GM12878 (cell line): ENCODE measurements around the gene CCDC170.

Source experiments
- CREB1 ChIP-seq: IDR thresholded peaks from 2 replicates; pipeline ENCODE4 v1.6.1; 2012; ENCODE audit warnings: low read depth, mild to moderate bottlenecking, inconsistent platforms
- IRF4 ChIP-seq: IDR thresholded peaks from 2 replicates; pipeline ENCODE4 v1.6.1; 2011; ENCODE audit warnings: low read depth, low read length
- KDM1A ChIP-seq: fragments of 200-600 bp; sonication (generic); IDR thresholded peaks from 2 replicates; pipeline ENCODE4 v1.6.1; 2016; ENCODE audit warnings: borderline replicate concordance
- MYC ChIP-seq: IDR thresholded peaks from 2 replicates; pipeline ENCODE4 v1.6.1; 2011; ENCODE audit warnings: mild to moderate bottlenecking, low read length, moderate library complexity, inconsistent platforms; ENCODE audit not compliant: insufficient read depth, insufficient replicate concordance, insufficient read length, severe bottlenecking
- NFIC ChIP-seq: IDR thresholded peaks from 2 replicates; pipeline ENCODE4 v1.6.1; 2012; ENCODE audit warnings: low read depth, mild to moderate bottlenecking, inconsistent platforms, low read length, moderate library complexity
- POLR2A ChIP-seq: IDR thresholded peaks from 2 replicates; pipeline ENCODE4 v1.6.1; 2011; ENCODE audit warnings: low read depth, mild to moderate bottlenecking, low read length
- TF ChIP-seq, protein P1 (sequence below): IDR thresholded peaks from 2 replicates; pipeline ENCODE4 v1.6.1; 2011; ENCODE audit warnings: borderline replicate concordance, low read depth, mild to moderate bottlenecking, moderate library complexity, low read length; ENCODE audit not compliant: insufficient read depth, poor library complexity, severe bottlenecking
- TF ChIP-seq, protein P2 (sequence below): fragments of 150-350 bp; IDR thresholded peaks from 2 replicates; pipeline ENCODE4 v1.6.1; 2016; ENCODE audit warnings: low read depth, low read length
- TF ChIP-seq, protein P3 (sequence below): fragments of 450-650 bp; formaldehyde crosslinking; IDR thresholded peaks from 2 replicates; pipeline ENCODE4 v1.5.0; 2022; ENCODE audit warnings: mild to moderate bottlenecking, missing genetic modification characterization

DNA sequence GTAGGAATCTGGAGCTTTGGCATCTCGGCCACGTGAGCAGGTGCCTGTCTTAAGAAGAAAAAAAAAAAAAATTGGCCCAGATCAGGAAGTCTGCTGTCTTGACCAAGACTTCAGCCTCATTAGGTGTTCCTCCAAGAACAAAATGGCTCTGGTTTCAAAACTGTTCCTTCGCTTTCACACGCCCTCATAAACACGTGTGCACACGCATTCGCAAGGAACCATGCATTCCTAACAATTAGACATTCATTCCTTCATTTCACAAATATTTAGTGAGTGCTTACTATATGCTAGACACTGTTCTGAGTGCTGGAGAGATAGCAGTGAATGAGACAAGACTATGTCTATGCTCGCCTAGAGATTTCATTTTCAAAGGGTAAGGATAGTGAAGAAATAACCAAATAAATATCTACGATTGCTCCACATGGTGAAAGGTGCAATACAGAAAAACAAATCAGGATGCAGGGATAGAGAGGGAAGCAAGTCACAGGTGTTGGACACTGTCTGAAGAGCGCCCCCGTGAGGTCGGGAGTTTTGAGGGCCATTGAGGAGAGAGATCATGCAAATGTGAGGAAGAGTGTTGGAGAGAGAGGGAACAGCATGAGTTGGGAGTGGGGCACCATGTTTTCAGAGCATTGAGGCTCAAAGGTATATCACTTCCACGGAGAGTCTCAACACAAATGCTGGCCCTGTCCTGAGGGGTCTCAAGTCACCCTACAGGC, 53.3 kb downstream of the CCDC170 start:
- TF ChIP-seq, protein P1, sequence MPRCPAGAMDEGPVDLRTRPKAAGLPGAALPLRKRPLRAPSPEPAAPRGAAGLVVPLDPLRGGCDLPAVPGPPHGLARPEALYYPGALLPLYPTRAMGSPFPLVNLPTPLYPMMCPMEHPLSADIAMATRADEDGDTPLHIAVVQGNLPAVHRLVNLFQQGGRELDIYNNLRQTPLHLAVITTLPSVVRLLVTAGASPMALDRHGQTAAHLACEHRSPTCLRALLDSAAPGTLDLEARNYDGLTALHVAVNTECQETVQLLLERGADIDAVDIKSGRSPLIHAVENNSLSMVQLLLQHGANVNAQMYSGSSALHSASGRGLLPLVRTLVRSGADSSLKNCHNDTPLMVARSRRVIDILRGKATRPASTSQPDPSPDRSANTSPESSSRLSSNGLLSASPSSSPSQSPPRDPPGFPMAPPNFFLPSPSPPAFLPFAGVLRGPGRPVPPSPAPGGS = no peak
- TF ChIP-seq KDM1A (no peak), CREB1 (no peak), MYC (no peak), POLR2A (no peak), NFIC (no peak), IRF4 (no peak)
- TF ChIP-seq, protein P2, sequence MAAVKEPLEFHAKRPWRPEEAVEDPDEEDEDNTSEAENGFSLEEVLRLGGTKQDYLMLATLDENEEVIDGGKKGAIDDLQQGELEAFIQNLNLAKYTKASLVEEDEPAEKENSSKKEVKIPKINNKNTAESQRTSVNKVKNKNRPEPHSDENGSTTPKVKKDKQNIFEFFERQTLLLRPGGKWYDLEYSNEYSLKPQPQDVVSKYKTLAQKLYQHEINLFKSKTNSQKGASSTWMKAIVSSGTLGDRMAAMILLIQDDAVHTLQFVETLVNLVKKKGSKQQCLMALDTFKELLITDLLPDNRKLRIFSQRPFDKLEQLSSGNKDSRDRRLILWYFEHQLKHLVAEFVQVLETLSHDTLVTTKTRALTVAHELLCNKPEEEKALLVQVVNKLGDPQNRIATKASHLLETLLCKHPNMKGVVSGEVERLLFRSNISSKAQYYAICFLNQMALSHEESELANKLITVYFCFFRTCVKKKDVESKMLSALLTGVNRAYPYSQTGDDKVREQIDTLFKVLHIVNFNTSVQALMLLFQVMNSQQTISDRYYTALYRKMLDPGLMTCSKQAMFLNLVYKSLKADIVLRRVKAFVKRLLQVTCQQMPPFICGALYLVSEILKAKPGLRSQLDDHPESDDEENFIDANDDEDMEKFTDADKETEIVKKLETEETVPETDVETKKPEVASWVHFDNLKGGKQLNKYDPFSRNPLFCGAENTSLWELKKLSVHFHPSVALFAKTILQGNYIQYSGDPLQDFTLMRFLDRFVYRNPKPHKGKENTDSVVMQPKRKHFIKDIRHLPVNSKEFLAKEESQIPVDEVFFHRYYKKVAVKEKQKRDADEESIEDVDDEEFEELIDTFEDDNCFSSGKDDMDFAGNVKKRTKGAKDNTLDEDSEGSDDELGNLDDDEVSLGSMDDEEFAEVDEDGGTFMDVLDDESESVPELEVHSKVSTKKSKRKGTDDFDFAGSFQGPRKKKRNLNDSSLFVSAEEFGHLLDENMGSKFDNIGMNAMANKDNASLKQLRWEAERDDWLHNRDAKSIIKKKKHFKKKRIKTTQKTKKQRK = no peak
- TF ChIP-seq, protein P3, sequence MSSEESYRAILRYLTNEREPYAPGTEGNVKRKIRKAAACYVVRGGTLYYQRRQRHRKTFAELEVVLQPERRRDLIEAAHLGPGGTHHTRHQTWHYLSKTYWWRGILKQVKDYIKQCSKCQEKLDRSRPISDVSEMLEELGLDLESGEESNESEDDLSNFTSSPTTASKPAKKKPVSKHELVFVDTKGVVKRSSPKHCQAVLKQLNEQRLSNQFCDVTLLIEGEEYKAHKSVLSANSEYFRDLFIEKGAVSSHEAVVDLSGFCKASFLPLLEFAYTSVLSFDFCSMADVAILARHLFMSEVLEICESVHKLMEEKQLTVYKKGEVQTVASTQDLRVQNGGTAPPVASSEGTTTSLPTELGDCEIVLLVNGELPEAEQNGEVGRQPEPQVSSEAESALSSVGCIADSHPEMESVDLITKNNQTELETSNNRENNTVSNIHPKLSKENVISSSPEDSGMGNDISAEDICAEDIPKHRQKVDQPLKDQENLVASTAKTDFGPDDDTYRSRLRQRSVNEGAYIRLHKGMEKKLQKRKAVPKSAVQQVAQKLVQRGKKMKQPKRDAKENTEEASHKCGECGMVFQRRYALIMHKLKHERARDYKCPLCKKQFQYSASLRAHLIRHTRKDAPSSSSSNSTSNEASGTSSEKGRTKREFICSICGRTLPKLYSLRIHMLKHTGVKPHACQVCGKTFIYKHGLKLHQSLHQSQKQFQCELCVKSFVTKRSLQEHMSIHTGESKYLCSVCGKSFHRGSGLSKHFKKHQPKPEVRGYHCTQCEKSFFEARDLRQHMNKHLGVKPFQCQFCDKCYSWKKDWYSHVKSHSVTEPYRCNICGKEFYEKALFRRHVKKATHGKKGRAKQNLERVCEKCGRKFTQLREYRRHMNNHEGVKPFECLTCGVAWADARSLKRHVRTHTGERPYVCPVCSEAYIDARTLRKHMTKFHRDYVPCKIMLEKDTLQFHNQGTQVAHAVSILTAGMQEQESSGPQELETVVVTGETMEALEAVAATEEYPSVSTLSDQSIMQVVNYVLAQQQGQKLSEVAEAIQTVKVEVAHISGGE (CRISPR knock-in tag) = no peak
